HFF-Myc (cell line): ENCODE data around the gene WFDC10B.
"Not testable (repeated sequence)": the region's sequence is repeated elsewhere in the genome, so short reads cannot be mapped to it uniquely, and the experiment has no call there.

Experiments used
- DNase-seq: peaks from one replicate; pipeline ENCODE4 v3.0.0-alpha.2; 2011; ENCODE audit warnings: low read depth; ENCODE audit errors: extremely low read depth
- H3K4me3 ChIP-seq: replicated peaks from 2 replicates; pipeline ENCODE4 v1.5.1; 2011; ENCODE audit warnings: low read depth, mild to moderate bottlenecking, control low read depth, low read length
- TF ChIP-seq, protein P1 (sequence below): IDR thresholded peaks from 2 replicates; pipeline ENCODE4 v1.5.1; 2012; ENCODE audit warnings: mild to moderate bottlenecking, low read depth, low read length, control low read depth; ENCODE audit errors: missing control alignments

WFDC10B gene

DNA sequence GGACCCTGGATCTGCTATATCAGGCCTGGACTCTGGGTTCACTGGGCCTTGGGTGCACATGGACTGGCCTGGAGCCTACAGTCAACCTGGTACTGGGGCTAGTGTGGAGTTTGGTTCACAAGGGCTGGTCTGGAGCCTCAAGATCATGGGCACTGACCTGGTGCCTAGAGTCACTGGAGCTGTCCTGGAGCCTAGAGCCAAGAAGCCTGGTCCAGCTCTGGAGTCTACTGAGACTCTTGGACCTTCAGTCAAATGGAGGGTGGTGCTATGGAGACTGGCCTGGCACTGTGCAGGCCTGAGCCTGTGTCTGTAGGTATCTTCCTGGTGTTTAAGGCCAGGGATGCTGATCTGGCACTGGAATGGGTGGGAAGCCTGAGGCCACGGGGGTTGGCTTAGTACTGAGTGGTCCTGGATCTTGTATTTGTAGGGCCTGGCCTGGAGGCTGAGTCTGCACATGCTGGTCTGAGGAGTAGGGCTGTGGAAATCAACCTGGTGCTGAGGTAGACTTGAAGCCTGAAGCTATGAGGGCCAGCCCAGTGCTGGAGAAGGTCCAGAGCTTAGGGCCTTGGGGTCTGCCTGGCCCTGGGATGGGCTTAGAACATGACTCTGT lies 57.3 kb downstream of the WFDC10B start:
- H3K4me3 ChIP-seq: no peak overlapping the region
- no peak for DNase-seq
- TF ChIP-seq, protein P1, sequence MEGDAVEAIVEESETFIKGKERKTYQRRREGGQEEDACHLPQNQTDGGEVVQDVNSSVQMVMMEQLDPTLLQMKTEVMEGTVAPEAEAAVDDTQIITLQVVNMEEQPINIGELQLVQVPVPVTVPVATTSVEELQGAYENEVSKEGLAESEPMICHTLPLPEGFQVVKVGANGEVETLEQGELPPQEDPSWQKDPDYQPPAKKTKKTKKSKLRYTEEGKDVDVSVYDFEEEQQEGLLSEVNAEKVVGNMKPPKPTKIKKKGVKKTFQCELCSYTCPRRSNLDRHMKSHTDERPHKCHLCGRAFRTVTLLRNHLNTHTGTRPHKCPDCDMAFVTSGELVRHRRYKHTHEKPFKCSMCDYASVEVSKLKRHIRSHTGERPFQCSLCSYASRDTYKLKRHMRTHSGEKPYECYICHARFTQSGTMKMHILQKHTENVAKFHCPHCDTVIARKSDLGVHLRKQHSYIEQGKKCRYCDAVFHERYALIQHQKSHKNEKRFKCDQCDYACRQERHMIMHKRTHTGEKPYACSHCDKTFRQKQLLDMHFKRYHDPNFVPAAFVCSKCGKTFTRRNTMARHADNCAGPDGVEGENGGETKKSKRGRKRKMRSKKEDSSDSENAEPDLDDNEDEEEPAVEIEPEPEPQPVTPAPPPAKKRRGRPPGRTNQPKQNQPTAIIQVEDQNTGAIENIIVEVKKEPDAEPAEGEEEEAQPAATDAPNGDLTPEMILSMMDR: no peak

DNA sequence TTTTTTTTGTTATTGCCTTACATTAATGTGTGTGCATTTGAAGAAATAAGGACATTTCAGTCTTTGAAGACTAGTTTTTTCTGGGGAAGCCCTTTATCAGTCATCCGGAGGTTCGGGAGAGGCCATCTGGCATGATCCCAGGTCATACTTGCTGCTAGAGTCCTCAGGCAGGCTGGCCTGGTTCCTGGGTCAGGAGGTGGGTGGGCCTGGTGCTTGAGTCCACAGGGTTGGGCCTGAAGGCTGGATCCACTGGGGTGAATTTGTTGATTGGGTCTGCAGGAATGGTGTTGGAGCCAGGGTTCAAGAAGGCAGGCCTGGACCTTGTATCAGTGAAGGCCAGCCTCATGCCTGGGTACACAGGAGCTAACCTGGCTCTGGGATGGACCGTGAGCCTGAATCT lies 57.9 kb downstream of the WFDC10B start:
- no peak for DNase-seq
- no peak overlapping the region for H3K4me3 ChIP-seq
- TF ChIP-seq, protein P1: no peak

DNA sequence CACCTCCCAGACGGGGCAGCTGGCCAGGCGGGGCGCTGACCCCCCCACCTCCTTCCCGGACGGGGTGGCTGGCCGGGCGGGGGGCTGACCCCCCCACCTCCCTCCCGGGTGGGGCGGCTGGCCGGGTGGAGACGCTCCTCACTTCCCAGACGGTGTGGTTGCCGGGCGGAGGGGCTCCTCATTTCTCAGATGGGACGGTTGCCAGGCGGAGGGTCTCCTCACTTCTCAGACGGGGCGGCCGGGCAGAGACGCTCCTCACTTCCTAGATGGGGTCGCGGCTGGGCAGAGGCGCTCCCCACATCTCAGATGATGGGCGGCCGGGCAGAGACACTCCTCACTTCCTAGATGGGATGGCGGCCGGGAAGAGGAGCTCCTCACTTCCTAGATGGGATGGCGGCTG lies 59.0 kb downstream of the WFDC10B start:
- not testable (repeated sequence) for H3K4me3 ChIP-seq, DNase-seq

DNA sequence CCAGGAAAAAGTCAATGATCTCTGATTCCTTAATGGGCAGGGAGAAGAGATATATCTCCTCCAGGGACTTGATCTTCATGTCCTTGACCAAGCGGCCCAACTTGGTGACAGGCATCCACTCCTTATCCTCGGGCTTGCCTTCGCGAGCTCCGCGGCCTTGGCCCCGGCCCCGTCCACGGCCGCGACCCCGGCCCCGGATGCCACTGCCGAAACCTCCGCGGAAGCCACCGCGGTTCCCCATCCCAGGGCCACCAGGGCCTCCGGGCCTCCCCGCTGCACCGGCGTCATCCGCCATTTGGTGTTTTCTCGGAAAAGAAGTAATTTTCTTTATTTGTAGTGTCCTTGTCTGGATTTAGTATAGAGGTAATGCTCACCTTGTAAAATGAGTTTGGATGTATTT lies 63.7 kb downstream of the WFDC10B start:
- not testable (repeated sequence) for DNase-seq, H3K4me3 ChIP-seq

DNA sequence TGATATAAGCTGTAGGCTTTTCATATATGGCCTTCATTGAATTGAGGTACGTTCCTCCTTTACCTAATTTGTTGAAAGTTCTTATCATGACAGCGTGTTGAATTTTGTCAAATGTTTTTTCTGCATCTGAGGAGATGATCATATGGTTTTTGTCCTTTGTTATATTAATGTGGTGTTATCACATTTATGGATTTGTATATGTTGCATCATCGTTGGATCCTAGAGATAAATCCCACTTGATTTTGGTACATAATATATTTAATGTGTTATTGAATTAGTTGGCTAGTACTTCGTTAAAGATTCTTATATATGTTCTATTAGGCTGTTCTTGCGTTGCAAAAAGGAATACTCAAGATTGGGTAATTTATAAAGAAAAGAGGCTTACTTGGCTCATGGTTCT lies 65.1 kb downstream of the WFDC10B start:
- TF ChIP-seq, protein P1: no peak
- no peak for DNase-seq
- no peak overlapping the region for H3K4me3 ChIP-seq

DNA sequence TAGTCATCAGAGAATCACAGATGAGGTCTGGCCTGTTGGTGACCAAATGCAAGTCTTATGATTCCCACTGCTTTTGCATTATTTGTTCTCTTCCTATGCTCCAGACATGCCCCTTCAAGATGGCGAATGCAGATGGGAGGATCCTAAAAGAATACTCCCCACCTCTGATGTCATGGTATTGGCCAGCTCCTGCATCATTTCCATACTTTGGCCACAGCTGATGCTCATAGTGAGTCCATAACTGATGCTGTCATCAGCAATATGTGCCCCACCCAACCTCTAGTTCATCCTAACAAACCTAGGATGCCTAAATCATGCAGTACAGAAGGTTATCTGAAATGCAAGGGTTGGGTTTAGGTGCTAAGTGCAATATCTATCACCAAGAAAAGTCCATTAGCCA lies 68.3 kb downstream of the WFDC10B start:
- no peak for DNase-seq
- TF ChIP-seq, protein P1: no peak
- H3K4me3 ChIP-seq: no peak overlapping the region
